Measurements from ENCODE around the gene CNTFR. TPM values are rescaled to one million over a fixed set of nuclear protein-coding genes. Genes with fewer than 3 reads are reported as not detected.

Gene CNTFR
- total RNA-seq, 2 experiments from 2014 or later, result not detected

GRCh38 chr9:34575862-34576596, 13.5 kb downstream of the CNTFR start:
- intact Hi-C loops (cut with micrococcal nuclease), result no loop called here
- no peak for ATAC-seq
- ChIA-PET POLR2A (no interaction called here), CTCF (interaction anchor here (0.9 to 2.1 kb wide), 4 partner anchors 11 to 938 kb away, joined by 3 to 7 read pairs (median 5); no protein-coding TSS in a partner anchor)
- no peak for TF ChIP-seq CTCF (IDR thresholded peaks at IDR 0.05)
- DNase-seq, result no peak
- Mint-ChIP-seq H3K36me3 (ENCODE audit: low read depth) (no peaks in the 10 kb centered on the region), H3K9me3 (no peaks in the 10 kb centered on the region), H3K4me3 (no peak overlapping the region), H3K4me1 (ENCODE audit: low read depth) (peaks cover 6% of the 10 kb centered on the region), H3K27me3 (peaks cover 44% of the 10 kb centered on the region), H3K27ac (no peak overlapping the region)

- intact Hi-C loops (cut with micrococcal nuclease), result no loop called here
- DNase-seq, result no peak
- TF ChIP-seq CTCF (IDR thresholded peaks at IDR 0.05), result no peak
- Mint-ChIP-seq H3K27me3 (peaks cover 42% of the 10 kb centered on the region), H3K36me3 (ENCODE audit: low read depth) (no peaks in the 10 kb centered on the region), H3K27ac (no peak overlapping the region), H3K4me1 (ENCODE audit: low read depth) (peaks cover 6% of the 10 kb centered on the region), H3K4me3 (no peak overlapping the region), H3K9me3 (no peaks in the 10 kb centered on the region)
- CTCF ChIA-PET, result interaction anchor here (2.1 kb wide), 1 partner anchor 16 kb away, joined by 7 read pairs; no protein-coding TSS in a partner anchor
- POLR2A ChIA-PET, result interaction anchor here (1.5 kb wide), 1 partner anchor 12 kb away, joined by 5 read pairs; no protein-coding TSS in a partner anchor
- no peak for ATAC-seq
Observed at GRCh38 chr9:34575241-34575640, 14.3 kb downstream of the CNTFR start.

- no peaks in the 10 kb centered on the region for H3K9me3 Mint-ChIP-seq
- ATAC-seq, result no peak
- no peaks in the 10 kb centered on the region for H3K36me3 Mint-ChIP-seq (ENCODE audit: low read depth)
- TF ChIP-seq CTCF (IDR thresholded peaks at IDR 0.05), result no peak
- H3K4me1 Mint-ChIP-seq (ENCODE audit: low read depth), result peaks cover 6% of the 10 kb centered on the region
- no peak for DNase-seq
- no peak overlapping the region for H3K4me3 Mint-ChIP-seq
- no peak overlapping the region for H3K27ac Mint-ChIP-seq
- H3K27me3 Mint-ChIP-seq, result peaks cover 37% of the 10 kb centered on the region
- CTCF ChIA-PET, result interaction anchor here (2.1 kb wide), 1 partner anchor 17 kb away, joined by 7 read pairs; no protein-coding TSS in a partner anchor
- POLR2A ChIA-PET, result interaction anchor here (1.5 kb wide), 1 partner anchor 11 kb away, joined by 5 read pairs; no protein-coding TSS in a partner anchor
- intact Hi-C loops (cut with micrococcal nuclease), result no loop called here
Observed at GRCh38 chr9:34574571-34574970, 15.0 kb downstream of the CNTFR start.

GRCh38 chr9:34573599-34574325, 15.8 kb downstream of the CNTFR start:
- DNase-seq (no peak), ATAC-seq (no peak)
- peaks cover 31% of the 10 kb centered on the region for H3K27me3 Mint-ChIP-seq
- H3K9me3 Mint-ChIP-seq, result no peaks in the 10 kb centered on the region
- H3K4me3 Mint-ChIP-seq, result no peak overlapping the region
- no peak for TF ChIP-seq CTCF (IDR thresholded peaks at IDR 0.05)
- ChIA-PET POLR2A (interaction anchor here (1.5 kb wide), 1 partner anchor 10 kb away, joined by 5 read pairs; no protein-coding TSS in a partner anchor), CTCF (no interaction called here)
- intact Hi-C loops (cut with micrococcal nuclease), result no loop called here
- no peak overlapping the region for H3K27ac Mint-ChIP-seq
- no peaks in the 10 kb centered on the region for H3K36me3 Mint-ChIP-seq (ENCODE audit: low read depth)
- H3K4me1 Mint-ChIP-seq (ENCODE audit: low read depth), result peaks cover 6% of the 10 kb centered on the region

DNA sequence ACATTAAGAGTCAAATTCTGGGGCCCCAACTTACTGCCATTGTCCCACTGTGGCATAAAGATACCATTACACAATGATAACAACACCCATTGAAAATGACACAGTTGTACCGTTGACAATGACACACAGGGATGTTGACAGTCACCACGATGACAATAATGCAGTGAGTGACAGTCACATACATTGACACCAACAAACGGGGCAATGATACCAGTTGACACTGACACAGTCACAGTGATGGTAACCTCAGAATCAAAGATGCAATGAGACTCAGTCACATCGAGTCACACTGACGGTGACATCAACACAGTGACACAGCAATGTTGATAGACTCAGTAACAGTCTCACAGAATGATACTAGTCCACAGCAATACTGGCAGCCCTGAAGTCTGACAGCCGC, 16.9 kb downstream of the CNTFR start:
- no peak for TF ChIP-seq CTCF (IDR thresholded peaks at IDR 0.05)
- intact Hi-C loops (cut with micrococcal nuclease), result no loop called here
- no peak overlapping the region for H3K27ac Mint-ChIP-seq
- DNase-seq (no peak), ATAC-seq (peak; percentile 27)
- H3K9me3 Mint-ChIP-seq, result no peaks in the 10 kb centered on the region
- no peaks in the 10 kb centered on the region for H3K36me3 Mint-ChIP-seq (ENCODE audit: low read depth)
- H3K4me1 Mint-ChIP-seq (ENCODE audit: low read depth), result peaks cover 6% of the 10 kb centered on the region
- no peak overlapping the region for H3K4me3 Mint-ChIP-seq
- peaks cover 26% of the 10 kb centered on the region for H3K27me3 Mint-ChIP-seq
- POLR2A ChIA-PET, result no interaction called here
- CTCF ChIA-PET, result no interaction called here
